ENCODE measurements around the gene COG5.

GRCh38 chr7:107563081-107563774 is 492 bp downstream of the COG5 start:
- TF ChIP-seq CTCF (conservative IDR thresholded peaks at IDR 0.05; ENCODE audit: low read depth, low read length) (no peak), EZH2 (IDR thresholded peaks at IDR 0.05; ENCODE audit: borderline replicate concordance, low read depth, low read length, poor library complexity, severe bottlenecking) (no peak)
